OCI-LY1 (cell line): ENCODE data around the gene SLAMF9.

Source experiments
- EZH2 ChIP-seq: fragments of 200-600 bp; sonication (generic), shearing (Covaris generic); IDR thresholded peaks from 2 replicates; pipeline ENCODE4 v1.8.0; 2017; ENCODE audit warnings: borderline replicate concordance, mixed run types, mild to moderate bottlenecking, antibody characterized with exemption, low read length, moderate library complexity, mixed read lengths
- TF ChIP-seq, protein P1 (sequence below): fragments of 200-600 bp; sonication (generic), shearing (Covaris generic); IDR thresholded peaks from 2 replicates; pipeline ENCODE4 v1.5.1; 2017; ENCODE audit warnings: mild to moderate bottlenecking, antibody characterized with exemption, low read length, moderate library complexity, mixed read lengths

GRCh38 chr1:159930216-159930615 lies 23.8 kb downstream of the SLAMF9 start:
- TF ChIP-seq, protein P1, sequence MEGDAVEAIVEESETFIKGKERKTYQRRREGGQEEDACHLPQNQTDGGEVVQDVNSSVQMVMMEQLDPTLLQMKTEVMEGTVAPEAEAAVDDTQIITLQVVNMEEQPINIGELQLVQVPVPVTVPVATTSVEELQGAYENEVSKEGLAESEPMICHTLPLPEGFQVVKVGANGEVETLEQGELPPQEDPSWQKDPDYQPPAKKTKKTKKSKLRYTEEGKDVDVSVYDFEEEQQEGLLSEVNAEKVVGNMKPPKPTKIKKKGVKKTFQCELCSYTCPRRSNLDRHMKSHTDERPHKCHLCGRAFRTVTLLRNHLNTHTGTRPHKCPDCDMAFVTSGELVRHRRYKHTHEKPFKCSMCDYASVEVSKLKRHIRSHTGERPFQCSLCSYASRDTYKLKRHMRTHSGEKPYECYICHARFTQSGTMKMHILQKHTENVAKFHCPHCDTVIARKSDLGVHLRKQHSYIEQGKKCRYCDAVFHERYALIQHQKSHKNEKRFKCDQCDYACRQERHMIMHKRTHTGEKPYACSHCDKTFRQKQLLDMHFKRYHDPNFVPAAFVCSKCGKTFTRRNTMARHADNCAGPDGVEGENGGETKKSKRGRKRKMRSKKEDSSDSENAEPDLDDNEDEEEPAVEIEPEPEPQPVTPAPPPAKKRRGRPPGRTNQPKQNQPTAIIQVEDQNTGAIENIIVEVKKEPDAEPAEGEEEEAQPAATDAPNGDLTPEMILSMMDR = no peak
- TF ChIP-seq EZH2 = no peak
